Gastrocnemius medialis (tissue), 4 donors: ENCODE data around the gene FCHSD2. TPM values are rescaled to one million over a fixed set of nuclear protein-coding genes. Genes with fewer than 3 reads are reported as not detected.

Experiments
- ATAC-seq, 2 donors: fragments of 150-250 bp; one replicate each; pipeline ENCODE4 v1.9.1; 2016
- DNase-seq, 2 donors: peaks; one replicate each; pipeline ENCODE4 v3.0.0-alpha.2; 2019
- H3K27ac ChIP-seq, 4 donors: fragments of 200-600 bp; sonication (generic); 1 replicate in 1 of 4; 2 replicates in 3 of 4; pipeline ENCODE4 v1.5.1; 2016 to 2018; ENCODE audit warnings: mild to moderate bottlenecking in 2 of 4, moderate library complexity in 1 of 4
- H3K27me3 ChIP-seq, 3 donors: fragments of 200-600 bp; sonication (generic) in 2 of 3; 1 replicate in 1 of 3; 2 replicates in 2 of 3; pipeline versions ENCODE4 v1.5.1 to v1.6.0; 2016 to 2019; ENCODE audit warnings: mild to moderate bottlenecking in 1 of 3, moderate library complexity in 1 of 3
- H3K36me3 ChIP-seq, 2 donors: fragments of 200-600 bp; sonication (generic) in 1 of 2; one replicate each; pipeline ENCODE4 v1.5.1; 2017 to 2018
- H3K4me1 ChIP-seq, 2 donors: fragments of 200-600 bp; sonication (generic) in 1 of 2; one replicate each; pipeline ENCODE4 v1.5.1; 2016 to 2017; ENCODE audit warnings: mild to moderate bottlenecking in 2 of 2
- H3K4me3 ChIP-seq, 4 donors: fragments of 200-600 bp; sonication (generic) in 3 of 4; 1 replicate in 1 of 4; 2 replicates in 3 of 4; pipeline ENCODE4 v1.5.1; 2016 to 2019; ENCODE audit warnings: mild to moderate bottlenecking in 2 of 4
- H3K9me3 ChIP-seq, 3 donors: fragments of 200-600 bp; sonication (generic) in 2 of 3; 1 replicate in 1 of 3; 2 replicates in 2 of 3; pipeline ENCODE4 v1.5.1; 2016 to 2019
- CTCF ChIP-seq, 5 experiments: fragments of 450-650 bp in 3 of 5; fragments of 200-600 bp in 2 of 5; sonication (generic) in 2 of 5; IDR thresholded peaks in 4 of 5; conservative IDR thresholded peaks in 1 of 5; 1 replicate in 4 of 5; 2 replicates in 1 of 5; pipeline ENCODE4 v1.5.1; 2016 to 2019; ENCODE audit warnings: antibody characterized with exemption in 5 of 5, mild to moderate bottlenecking in 3 of 5, moderate library complexity in 3 of 5
- POLR2A ChIP-seq, 2 donors: fragments of 450-650 bp; IDR thresholded peaks; one replicate each; pipeline ENCODE4 v1.6.1; 2017; ENCODE audit warnings: antibody characterized with exemption in 2 of 2, mild to moderate bottlenecking in 2 of 2, moderate library complexity in 2 of 2
- in situ Hi-C, 4 donors: fragments of 200-750 bp; cut with MboI; loops; one replicate each; pipeline versions ENCODE4 v1.15.0 to v1.8.0; 2017; ENCODE audit warnings: low sequenced_read_pairs in 4 of 4
- intact Hi-C: fragments of 100-400 bp; cut with DNase I; formaldehyde crosslinking; loops from one replicate; pipeline ENCODE4 v1.15.1; 2023; ENCODE audit warnings: low total_unique reads
- total RNA-seq, 4 donors: library from RNA; depleted of rRNA; stranded (reverse); fragments of >200 nt; gene quantifications; one replicate each; pipeline versions ENCODE4 v1.1.0 to v1.2.3, GENCODE V29; 2016

Gene FCHSD2
- total RNA-seq, 4 donors from 2014 or later, result 5.6 to 10.0 (median 8.0) TPM

DNA sequence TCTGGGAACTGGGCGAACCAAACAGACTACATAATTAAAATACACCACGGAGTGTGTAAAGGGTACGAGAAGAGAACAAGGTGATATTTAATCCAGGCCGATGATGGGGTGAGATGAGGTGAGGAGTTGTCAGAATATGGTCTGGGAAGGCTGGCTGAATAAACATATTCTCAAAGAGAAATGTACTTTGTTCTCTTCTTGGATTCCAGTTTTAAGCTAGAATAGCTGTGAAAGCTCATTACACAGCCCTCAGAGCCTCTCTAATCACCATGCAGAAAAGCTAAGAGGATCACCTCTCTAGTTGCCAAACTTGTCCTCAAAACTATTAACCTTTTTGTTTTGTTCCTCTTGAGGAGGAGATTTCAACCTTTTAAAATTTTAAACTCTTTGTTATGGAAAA is 238.1 kb downstream of the FCHSD2 start:
- intact Hi-C loops, result no loop called here
- H3K27ac ChIP-seq, result no peak overlapping the region

GRCh38 chr11:72901374-72901773 is 240.7 kb downstream of the FCHSD2 start:
- intact Hi-C loops, result no loop called here
- Histone ChIP-seq H3K4me3 (no peak overlapping the region), H3K9me3 (no peaks in the 10 kb centered on the region), H3K27ac (no peak overlapping the region), H3K36me3 (peaks cover 0 to under 1% of the 10 kb centered on the region in 2 donors), H3K4me1 (no peaks in the 10 kb centered on the region), H3K27me3 (no peaks in the 10 kb centered on the region)
- in situ Hi-C loops, result no loop called here
- ATAC-seq (no peak), DNase-seq (no peak)
- TF ChIP-seq POLR2A (IDR thresholded peaks at IDR 0.05) (no peak), CTCF (IDR thresholded peaks at IDR 0.05 in 4 of 5, conservative IDR thresholded peaks at IDR 0.05 in 1 of 5) (no peak)

More for the DNA sequence above, 238.1 kb downstream of the FCHSD2 start:
- H3K27me3 ChIP-seq, result no peaks in the 10 kb centered on the region
- no peak for ATAC-seq
- H3K36me3 ChIP-seq, result peaks cover 0 to 4% of the 10 kb centered on the region in 2 donors
- H3K4me3 ChIP-seq, result no peak overlapping the region
- DNase-seq, result no peak
- H3K9me3 ChIP-seq, result peaks cover 0 to 2% (median 0%) of the 10 kb centered on the region in 3 donors
- no peaks in the 10 kb centered on the region for H3K4me1 ChIP-seq
- in situ Hi-C loops, result no loop called here
- no peak for TF ChIP-seq CTCF (IDR thresholded peaks at IDR 0.05 in 4 of 5, conservative IDR thresholded peaks at IDR 0.05 in 1 of 5)

DNA sequence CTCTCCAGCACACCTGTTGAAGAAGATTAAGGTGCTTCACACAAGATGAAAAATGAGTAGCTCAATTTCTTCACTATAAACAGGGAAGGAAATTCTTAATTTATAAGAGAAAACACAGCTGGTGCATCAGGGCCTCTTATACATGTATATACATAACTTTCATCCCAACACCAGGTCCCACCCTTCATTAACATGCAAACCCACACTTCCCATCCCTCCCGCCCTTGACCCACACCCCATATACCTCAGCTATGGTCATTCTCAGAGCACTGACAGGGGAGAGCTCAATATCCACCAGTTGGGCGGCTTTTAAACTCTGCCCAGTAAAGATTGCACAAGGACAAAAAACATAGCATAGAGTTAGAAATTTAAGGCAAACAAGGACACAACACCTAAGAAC is 242.1 kb downstream of the FCHSD2 start:
- in situ Hi-C loops (no loop called here), intact Hi-C loops (no loop called here)
- Histone ChIP-seq H3K4me3 (no peak overlapping the region), H3K9me3 (no peaks in the 10 kb centered on the region), H3K27ac (no peak overlapping the region), H3K4me1 (no peaks in the 10 kb centered on the region), H3K27me3 (no peaks in the 10 kb centered on the region), H3K36me3 (no peaks in the 10 kb centered on the region)
- DNase-seq (no peak), ATAC-seq (no peak)
- TF ChIP-seq POLR2A (IDR thresholded peaks at IDR 0.05) (no peak), CTCF (IDR thresholded peaks at IDR 0.05 in 4 of 5, conservative IDR thresholded peaks at IDR 0.05 in 1 of 5) (no peak)

DNA sequence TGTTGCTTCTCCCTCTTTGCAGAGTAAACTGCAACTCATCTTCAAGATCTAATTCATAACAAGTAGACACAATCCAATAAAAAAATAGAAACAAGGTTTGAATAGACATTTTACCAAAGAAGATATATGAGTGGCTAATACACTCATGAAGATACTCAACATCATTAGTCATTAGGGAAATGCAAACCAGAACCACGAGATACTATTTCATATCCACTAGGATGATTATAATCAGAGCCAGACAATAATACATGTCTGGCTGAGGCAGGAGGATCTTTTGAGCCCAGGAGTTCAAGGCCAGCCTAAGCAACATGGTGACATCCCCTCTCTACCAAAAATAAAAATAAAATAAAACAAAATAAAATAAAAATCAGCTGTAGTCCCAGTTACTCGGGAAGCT is 242.9 kb downstream of the FCHSD2 start:
- Histone ChIP-seq H3K4me3 (no peak overlapping the region), H3K27ac (no peak overlapping the region), H3K9me3 (no peaks in the 10 kb centered on the region), H3K36me3 (no peaks in the 10 kb centered on the region), H3K27me3 (no peaks in the 10 kb centered on the region), H3K4me1 (no peaks in the 10 kb centered on the region)
- intact Hi-C loops (no loop called here), in situ Hi-C loops (no loop called here)
- ATAC-seq (no peak), DNase-seq (no peak)
- TF ChIP-seq POLR2A (IDR thresholded peaks at IDR 0.05) (no peak), CTCF (IDR thresholded peaks at IDR 0.05 in 4 of 5, conservative IDR thresholded peaks at IDR 0.05 in 1 of 5) (no peak)

GRCh38 chr11:72897506-72897905 is 244.6 kb downstream of the FCHSD2 start:
- ATAC-seq (no peak), DNase-seq (no peak)
- Histone ChIP-seq H3K9me3 (no peaks in the 10 kb centered on the region), H3K4me1 (no peaks in the 10 kb centered on the region), H3K27me3 (no peaks in the 10 kb centered on the region), H3K27ac (no peak overlapping the region), H3K36me3 (no peaks in the 10 kb centered on the region), H3K4me3 (no peak overlapping the region)
- in situ Hi-C loops (no loop called here), intact Hi-C loops (no loop called here)
- no peak for TF ChIP-seq POLR2A (IDR thresholded peaks at IDR 0.05)
- no peak for TF ChIP-seq CTCF (IDR thresholded peaks at IDR 0.05 in 4 of 5, conservative IDR thresholded peaks at IDR 0.05 in 1 of 5)
